ENCODE data around the gene PAF1.
A peak's percentile ranks its signal among the peaks of the same experiment; 100 is the strongest.
"Not testable (repeated sequence)": the region's sequence is repeated elsewhere in the genome, so short reads cannot be mapped to it uniquely, and the experiment has no call there.

Gene PAF1

GRCh38 chr19:39382991-39383828, 7.7 kb downstream of the PAF1 start:
- H3K36me3 ChIP-seq (ENCODE audit: control insufficient read depth in 1 of 2, insufficient read depth in 2 of 2, low read length in 2 of 2), result peaks cover 61 to 88% of the 10 kb centered on the region in 2 donors

GRCh38 chr19:39381910-39382611, 8.8 kb downstream of the PAF1 start:
- H3K9ac ChIP-seq (ENCODE audit: low read depth in 1 of 2, low read length in 2 of 2), result no peak overlapping the region
- no peaks in the 10 kb centered on the region for H3K9me3 ChIP-seq (ENCODE audit: control insufficient read depth in 1 of 2, low read length in 2 of 2)
- H3K4me3 ChIP-seq (ENCODE audit: low read depth in 1 of 2, low read length in 2 of 2), result no peak overlapping the region
- H3K27ac ChIP-seq (ENCODE audit: low read depth, low read length), result no peak overlapping the region
- no peaks in the 10 kb centered on the region for H3K27me3 ChIP-seq (ENCODE audit: control insufficient read depth in 1 of 2, insufficient read depth in 2 of 2, low read length in 2 of 2)
- peaks cover 66 to 91% of the 10 kb centered on the region in 2 donors for H3K36me3 ChIP-seq (ENCODE audit: control insufficient read depth in 1 of 2, insufficient read depth in 2 of 2, low read length in 2 of 2)
- H3K4me1 ChIP-seq (ENCODE audit: control insufficient read depth in 1 of 2, insufficient read depth in 2 of 2, low read length in 2 of 2), result no peaks in the 10 kb centered on the region

More at GRCh38 chr19:39382991-39383828, 7.7 kb downstream of the PAF1 start:
- H3K27ac ChIP-seq (ENCODE audit: low read depth, low read length), result no peak overlapping the region
- H3K4me3 ChIP-seq (ENCODE audit: low read depth in 1 of 2, low read length in 2 of 2), result no peak overlapping the region
- H3K9ac ChIP-seq (ENCODE audit: low read depth in 1 of 2, low read length in 2 of 2), result no peak overlapping the region
- H3K9me3 ChIP-seq (ENCODE audit: control insufficient read depth in 1 of 2, low read length in 2 of 2), result no peaks in the 10 kb centered on the region
- no peaks in the 10 kb centered on the region for H3K4me1 ChIP-seq (ENCODE audit: control insufficient read depth in 1 of 2, insufficient read depth in 2 of 2, low read length in 2 of 2)
- H3K27me3 ChIP-seq (ENCODE audit: control insufficient read depth in 1 of 2, insufficient read depth in 2 of 2, low read length in 2 of 2), result no peaks in the 10 kb centered on the region

GRCh38 chr19:39380521-39381502, 10.1 kb downstream of the PAF1 start:
- H3K27me3 ChIP-seq (ENCODE audit: control insufficient read depth in 1 of 2, insufficient read depth in 2 of 2, low read length in 2 of 2), result no peaks in the 10 kb centered on the region
- H3K9me3 ChIP-seq (ENCODE audit: control insufficient read depth in 1 of 2, low read length in 2 of 2), result no peaks in the 10 kb centered on the region
- H3K4me3 ChIP-seq (ENCODE audit: low read depth in 1 of 2, low read length in 2 of 2), result no peak overlapping the region
- no peaks in the 10 kb centered on the region for H3K4me1 ChIP-seq (ENCODE audit: control insufficient read depth in 1 of 2, insufficient read depth in 2 of 2, low read length in 2 of 2)
- peaks cover 67 to 91% of the 10 kb centered on the region in 2 donors for H3K36me3 ChIP-seq (ENCODE audit: control insufficient read depth in 1 of 2, insufficient read depth in 2 of 2, low read length in 2 of 2)
- no peak overlapping the region for H3K27ac ChIP-seq (ENCODE audit: low read depth, low read length)
- no peak overlapping the region for H3K9ac ChIP-seq (ENCODE audit: low read depth in 1 of 2, low read length in 2 of 2)

- peaks cover 69 to 91% of the 10 kb centered on the region in 2 donors for H3K36me3 ChIP-seq (ENCODE audit: control insufficient read depth in 1 of 2, insufficient read depth in 2 of 2, low read length in 2 of 2)
Measured at GRCh38 chr19:39379865-39380396, 11.0 kb downstream of the PAF1 start.

GRCh38 chr19:39379366-39379765, 11.5 kb downstream of the PAF1 start:
- not testable (repeated sequence) for H3K4me3 ChIP-seq (ENCODE audit: low read depth in 1 of 2, low read length in 2 of 2); H3K9ac ChIP-seq (ENCODE audit: low read depth in 1 of 2, low read length in 2 of 2); H3K27me3 ChIP-seq (ENCODE audit: control insufficient read depth in 1 of 2, insufficient read depth in 2 of 2, low read length in 2 of 2); H3K9me3 ChIP-seq (ENCODE audit: control insufficient read depth in 1 of 2, low read length in 2 of 2); H3K27ac ChIP-seq (ENCODE audit: low read depth, low read length); H3K4me1 ChIP-seq (ENCODE audit: control insufficient read depth in 1 of 2, insufficient read depth in 2 of 2, low read length in 2 of 2)
- H3K36me3 ChIP-seq (ENCODE audit: control insufficient read depth in 1 of 2, insufficient read depth in 2 of 2, low read length in 2 of 2), result peaks cover 67 to 95% of the 10 kb centered on the region in 2 donors

More at GRCh38 chr19:39379865-39380396, 11.0 kb downstream of the PAF1 start:
- H3K4me3 ChIP-seq (ENCODE audit: low read depth in 1 of 2, low read length in 2 of 2), result no peak overlapping the region
- H3K27me3 ChIP-seq (ENCODE audit: control insufficient read depth in 1 of 2, insufficient read depth in 2 of 2, low read length in 2 of 2), result no peaks in the 10 kb centered on the region
- H3K9ac ChIP-seq (ENCODE audit: low read depth in 1 of 2, low read length in 2 of 2), result no peak overlapping the region
- H3K9me3 ChIP-seq (ENCODE audit: control insufficient read depth in 1 of 2, low read length in 2 of 2), result no peaks in the 10 kb centered on the region
- H3K4me1 ChIP-seq (ENCODE audit: control insufficient read depth in 1 of 2, insufficient read depth in 2 of 2, low read length in 2 of 2), result no peaks in the 10 kb centered on the region
- H3K27ac ChIP-seq (ENCODE audit: low read depth, low read length), result no peak overlapping the region

GRCh38 chr19:39377373-39378362, 13.2 kb downstream of the PAF1 start:
- Histone ChIP-seq H3K9me3 (ENCODE audit: control insufficient read depth in 1 of 2, low read length in 2 of 2) (no peaks in the 10 kb centered on the region), H3K4me3 (ENCODE audit: low read depth in 1 of 2, low read length in 2 of 2) (no peak overlapping the region), H3K4me1 (ENCODE audit: control insufficient read depth in 1 of 2, insufficient read depth in 2 of 2, low read length in 2 of 2) (peaks cover 4 to 7% of the 10 kb centered on the region in 2 donors), H3K27me3 (ENCODE audit: control insufficient read depth in 1 of 2, insufficient read depth in 2 of 2, low read length in 2 of 2) (no peaks in the 10 kb centered on the region), H3K9ac (ENCODE audit: low read depth in 1 of 2, low read length in 2 of 2) (no peak overlapping the region), H3K27ac (ENCODE audit: low read depth, low read length) (no peak overlapping the region), H3K36me3 (ENCODE audit: control insufficient read depth in 1 of 2, insufficient read depth in 2 of 2, low read length in 2 of 2) (peaks cover 60 to 90% of the 10 kb centered on the region in 2 donors)

GRCh38 chr19:39375929-39376328, 15.0 kb downstream of the PAF1 start:
- Histone ChIP-seq H3K9ac (ENCODE audit: low read depth in 1 of 2, low read length in 2 of 2) (no peak overlapping the region), H3K36me3 (ENCODE audit: control insufficient read depth in 1 of 2, insufficient read depth in 2 of 2, low read length in 2 of 2) (peaks cover 44 to 88% of the 10 kb centered on the region in 2 donors), H3K27ac (ENCODE audit: low read depth, low read length) (no peak overlapping the region), H3K4me3 (ENCODE audit: low read depth in 1 of 2, low read length in 2 of 2) (no peak overlapping the region), H3K9me3 (ENCODE audit: control insufficient read depth in 1 of 2, low read length in 2 of 2) (no peaks in the 10 kb centered on the region), H3K4me1 (ENCODE audit: control insufficient read depth in 1 of 2, insufficient read depth in 2 of 2, low read length in 2 of 2) (peaks cover 6 to 8% of the 10 kb centered on the region in 2 donors), H3K27me3 (ENCODE audit: control insufficient read depth in 1 of 2, insufficient read depth in 2 of 2, low read length in 2 of 2) (no peaks in the 10 kb centered on the region)

GRCh38 chr19:39372941-39373340, 18.0 kb downstream of the PAF1 start:
- no peak overlapping the region for H3K4me3 ChIP-seq (ENCODE audit: low read depth in 1 of 2, low read length in 2 of 2)
- H3K36me3 ChIP-seq (ENCODE audit: control insufficient read depth in 1 of 2, insufficient read depth in 2 of 2, low read length in 2 of 2), result peaks cover 39 to 77% of the 10 kb centered on the region in 2 donors
- H3K27ac ChIP-seq (ENCODE audit: low read depth, low read length), result peak overlapping the region; percentile 70
- H3K9me3 ChIP-seq (ENCODE audit: control insufficient read depth in 1 of 2, low read length in 2 of 2), result no peaks in the 10 kb centered on the region
- peaks cover 6 to 8% of the 10 kb centered on the region in 2 donors for H3K4me1 ChIP-seq (ENCODE audit: control insufficient read depth in 1 of 2, insufficient read depth in 2 of 2, low read length in 2 of 2)
- H3K9ac ChIP-seq (ENCODE audit: low read depth in 1 of 2, low read length in 2 of 2), result peak overlapping the region; percentile 16 to 41
- H3K27me3 ChIP-seq (ENCODE audit: control insufficient read depth in 1 of 2, insufficient read depth in 2 of 2, low read length in 2 of 2), result no peaks in the 10 kb centered on the region

All from duodenal mucosa (tissue), 2 donors.